SH-SY5Y (cell line): Measurements from ENCODE around the gene OSTF1.

ENCODE experiments used
- GATA2 ChIP-seq: IDR thresholded peaks from 2 replicates; pipeline ENCODE4 v1.6.1; 2011; ENCODE audit warnings: mild to moderate bottlenecking, low read depth, low read length
- GATA3 ChIP-seq: IDR thresholded peaks from 2 replicates; pipeline ENCODE4 v1.6.1; 2011; ENCODE audit warnings: low read depth, mild to moderate bottlenecking, low read length, moderate library complexity

The OSTF1 gene

DNA sequence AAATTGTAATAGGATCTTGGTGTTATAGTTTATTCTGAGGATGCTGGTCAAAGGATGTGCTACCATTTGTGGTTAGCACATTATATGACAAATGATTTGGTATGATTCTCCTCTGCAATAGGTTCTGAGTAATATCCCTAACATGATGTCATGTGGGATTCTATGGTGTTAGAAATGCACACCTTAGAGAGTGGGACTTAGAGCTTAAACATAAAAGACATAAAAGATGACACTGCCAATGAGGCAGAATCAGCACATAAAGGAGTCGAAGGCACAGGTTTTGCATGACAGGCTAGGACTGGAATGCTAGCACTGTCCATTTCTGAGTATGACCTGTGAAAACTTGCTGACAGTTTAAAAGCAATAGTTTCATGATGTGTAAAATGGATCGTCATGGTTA lies 100.4 kb downstream of the OSTF1 start:
- TF ChIP-seq GATA2 (no peak), GATA3 (no peak)

GRCh38 chr9:75190762-75191161 lies 102.4 kb downstream of the OSTF1 start:
- TF ChIP-seq GATA2: no peak
- no peak for TF ChIP-seq GATA3
